HG02943 (cell line): Measurements from ENCODE around the gene SLC38A8.

Source experiments
- ATAC-seq: cut with Tn5 transposase; IDR thresholded peaks from one replicate; pipeline ENCODE4 v1.9.1; 2021; ENCODE audit warnings: mild to moderate bottlenecking, low read depth, moderate library complexity; ENCODE audit not compliant: unreplicated experiment

Gene SLC38A8

DNA sequence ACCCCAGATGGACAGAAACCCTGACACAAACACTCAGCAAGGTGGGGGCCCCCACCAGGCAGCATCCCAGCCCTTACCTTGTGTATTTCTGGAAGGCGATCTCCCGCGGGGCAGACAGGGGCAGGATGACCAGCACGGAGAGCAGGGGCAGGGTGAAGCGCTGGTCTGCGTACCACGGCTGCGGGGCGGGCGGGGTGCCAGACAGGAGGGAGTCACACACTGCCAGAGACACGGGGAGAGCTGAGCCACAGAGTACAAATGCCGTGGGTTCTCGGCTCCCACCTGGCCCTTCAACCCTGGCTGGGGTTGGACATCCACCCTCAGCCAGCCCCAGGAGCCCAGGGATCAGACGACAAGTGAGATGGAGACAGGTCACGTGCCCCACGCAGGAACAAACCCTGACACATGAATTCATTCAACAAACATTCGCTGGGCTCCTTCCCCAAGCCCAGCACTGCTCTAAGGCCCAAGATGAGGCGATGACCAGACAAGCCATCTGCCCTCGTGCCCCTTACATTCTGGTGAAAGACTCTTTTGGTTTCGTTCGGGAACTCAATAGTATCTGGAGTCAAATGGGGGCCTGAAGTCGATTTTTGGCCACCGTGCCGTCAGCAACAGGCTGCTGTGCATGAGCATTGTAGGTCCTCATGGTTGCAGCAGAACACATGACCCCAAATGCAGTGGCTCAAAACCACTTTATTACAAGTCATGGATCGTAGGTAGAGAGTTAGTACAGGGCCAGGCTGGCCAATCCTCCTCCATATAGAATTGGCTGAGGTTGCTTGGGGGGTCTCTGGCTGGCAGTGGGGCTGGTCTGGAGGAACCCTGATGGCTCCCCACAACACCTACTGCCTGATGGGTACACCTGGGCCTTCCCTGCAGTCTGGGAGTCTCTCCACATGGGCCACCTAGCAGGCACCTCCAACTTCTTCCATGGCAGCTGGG lies 9.1 kb downstream of the SLC38A8 start:
- no peak for ATAC-seq

DNA sequence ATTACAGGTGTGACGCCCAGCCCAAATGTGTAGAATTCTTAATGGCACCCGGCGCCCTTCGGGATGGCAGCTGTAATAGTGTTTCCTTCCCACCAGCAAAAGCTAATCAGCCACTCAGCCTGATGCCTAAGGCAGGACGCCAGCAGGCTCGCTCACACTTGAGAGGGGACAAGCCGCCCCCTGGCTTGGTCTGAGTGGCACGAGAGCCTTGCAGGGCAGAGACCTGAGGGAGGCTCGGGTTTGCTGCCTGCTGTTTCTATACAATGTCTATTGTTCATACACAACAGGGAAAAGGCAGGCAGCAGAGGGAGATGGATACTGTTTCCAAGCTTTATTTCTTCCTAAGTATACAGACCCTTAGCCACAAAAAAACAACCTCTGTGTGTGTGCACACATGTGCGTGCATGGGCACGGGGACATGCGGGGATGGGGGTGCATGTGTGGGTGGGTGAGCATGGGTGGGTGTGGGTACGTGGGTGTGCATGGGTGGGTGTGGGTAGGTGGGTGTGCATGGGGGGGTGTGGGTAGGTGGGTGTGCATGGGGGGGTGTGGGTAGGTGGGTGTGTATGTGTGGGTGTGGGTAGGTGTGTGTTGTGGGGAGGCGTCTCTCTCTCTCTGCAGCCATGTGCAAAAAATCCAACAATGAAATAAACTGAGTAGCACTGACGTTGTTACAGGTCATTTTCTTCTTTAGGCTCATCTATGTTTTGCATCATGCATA lies 10.0 kb downstream of the SLC38A8 start:
- no peak for ATAC-seq

GRCh38 chr16:84031556-84031955 lies 11.0 kb downstream of the SLC38A8 start:
- no peak for ATAC-seq

- no peak for ATAC-seq
These were observed 13.1 kb downstream of the SLC38A8 start for GRCh38 chr16:84029297-84030047.

DNA sequence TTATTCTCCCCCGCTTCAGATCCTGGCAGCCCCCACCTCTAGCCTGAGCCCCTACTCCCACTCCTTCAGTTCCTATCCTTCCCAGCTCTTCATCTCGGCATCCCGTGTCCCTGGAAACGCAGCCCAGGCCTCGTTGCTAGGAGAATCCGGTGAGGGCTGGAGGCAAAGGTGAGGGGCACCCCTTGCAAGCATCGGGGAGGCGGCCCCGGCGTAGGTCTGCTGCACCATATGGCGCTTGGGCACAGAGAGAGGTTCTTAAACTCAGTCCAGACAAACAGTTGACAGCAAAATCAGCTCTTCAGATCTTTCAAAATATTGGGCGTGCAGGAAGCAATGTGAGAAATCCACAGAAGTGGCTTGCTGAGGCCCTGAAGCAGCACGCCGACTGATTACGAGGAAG lies 15.0 kb downstream of the SLC38A8 start:
- ATAC-seq, result no peak

GRCh38 chr16:84026606-84027005 lies 16.0 kb downstream of the SLC38A8 start:
- ATAC-seq, result no peak

GRCh38 chr16:84024854-84025253 lies 17.7 kb downstream of the SLC38A8 start:
- no peak for ATAC-seq

DNA sequence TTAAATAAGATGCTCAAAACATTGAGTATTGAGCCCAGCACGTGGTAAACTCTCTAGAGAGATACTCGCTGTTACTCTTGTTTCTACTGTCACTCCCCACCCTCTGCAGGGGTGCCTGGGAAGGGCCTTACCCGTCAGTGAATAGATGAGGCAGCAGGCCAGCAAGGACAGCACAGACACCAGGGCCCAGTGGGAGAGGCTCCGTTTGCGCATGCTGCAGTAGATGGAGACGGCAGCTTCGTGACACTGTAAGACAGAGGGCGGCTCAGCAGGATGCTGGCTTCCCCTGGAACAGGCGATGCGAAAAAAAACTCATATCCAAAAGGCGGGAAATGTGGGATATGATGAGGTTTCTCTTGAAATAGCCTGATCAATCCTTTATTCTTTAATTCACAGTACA lies 20.0 kb downstream of the SLC38A8 start:
- no peak for ATAC-seq

DNA sequence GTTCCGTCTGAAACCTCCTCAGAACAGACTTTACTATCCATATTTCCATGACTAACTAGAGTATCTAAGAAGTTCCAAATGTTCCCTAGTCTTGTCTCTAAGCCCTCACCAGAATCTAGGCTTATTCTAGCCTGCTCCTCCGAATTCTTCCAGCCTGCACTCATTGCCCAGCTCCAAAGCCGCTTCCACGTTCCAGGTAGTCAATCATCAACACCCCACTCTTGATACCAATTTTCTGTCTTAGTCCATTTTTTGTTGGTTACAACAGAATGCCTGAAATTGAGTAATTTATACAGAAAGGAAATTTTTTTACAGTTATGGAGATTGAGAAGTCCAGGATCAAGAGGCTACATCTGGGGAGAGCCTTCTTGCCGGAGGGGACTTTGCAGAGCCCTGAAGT lies 21.1 kb downstream of the SLC38A8 start:
- ATAC-seq, result no peak

DNA sequence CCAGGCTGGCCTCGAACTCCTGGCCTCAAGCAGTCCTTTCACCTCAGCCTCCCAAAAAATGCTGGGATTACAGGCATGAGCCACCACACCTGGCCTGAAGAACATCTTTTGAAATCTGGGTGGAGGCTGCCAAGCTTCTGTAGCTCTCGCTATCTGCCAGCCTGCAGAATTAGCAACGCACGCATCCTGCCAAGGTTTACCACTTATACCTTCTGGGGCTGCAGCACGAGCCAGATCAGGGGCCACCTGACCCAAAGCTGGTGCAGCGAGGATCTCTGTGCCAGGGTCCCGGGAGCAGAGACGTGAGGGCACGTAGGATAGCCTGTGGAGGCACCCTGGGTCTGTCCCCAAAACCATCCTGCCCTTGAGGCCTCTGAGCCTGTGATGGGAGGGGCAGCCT lies 22.2 kb downstream of the SLC38A8 start:
- ATAC-seq, result no peak

- ATAC-seq, result no peak
These were observed 23.9 kb downstream of the SLC38A8 start for GRCh38 chr16:84018710-84019109.

- ATAC-seq, result no peak
These were observed 26.1 kb downstream of the SLC38A8 start for GRCh38 chr16:84016477-84016876.

DNA sequence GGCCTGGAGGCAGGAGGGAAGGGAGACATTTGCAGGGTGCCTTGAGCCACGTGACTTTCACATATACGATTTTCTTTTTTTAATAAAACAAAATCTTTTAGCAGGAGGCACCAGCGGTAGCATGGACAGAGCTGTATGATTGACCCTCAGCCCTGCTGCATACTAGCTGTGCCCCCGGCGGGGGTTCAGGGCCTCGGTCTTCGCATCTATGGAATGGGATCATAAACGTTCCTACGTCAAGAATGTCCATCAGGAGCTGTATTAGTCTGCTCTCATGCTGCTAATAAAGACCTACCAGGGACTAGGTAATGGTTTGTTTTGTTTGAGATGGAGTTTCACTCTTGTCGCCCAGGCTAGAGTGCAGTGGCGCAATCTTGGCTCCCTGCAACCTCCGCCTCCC lies 27.2 kb downstream of the SLC38A8 start:
- ATAC-seq, result no peak

DNA sequence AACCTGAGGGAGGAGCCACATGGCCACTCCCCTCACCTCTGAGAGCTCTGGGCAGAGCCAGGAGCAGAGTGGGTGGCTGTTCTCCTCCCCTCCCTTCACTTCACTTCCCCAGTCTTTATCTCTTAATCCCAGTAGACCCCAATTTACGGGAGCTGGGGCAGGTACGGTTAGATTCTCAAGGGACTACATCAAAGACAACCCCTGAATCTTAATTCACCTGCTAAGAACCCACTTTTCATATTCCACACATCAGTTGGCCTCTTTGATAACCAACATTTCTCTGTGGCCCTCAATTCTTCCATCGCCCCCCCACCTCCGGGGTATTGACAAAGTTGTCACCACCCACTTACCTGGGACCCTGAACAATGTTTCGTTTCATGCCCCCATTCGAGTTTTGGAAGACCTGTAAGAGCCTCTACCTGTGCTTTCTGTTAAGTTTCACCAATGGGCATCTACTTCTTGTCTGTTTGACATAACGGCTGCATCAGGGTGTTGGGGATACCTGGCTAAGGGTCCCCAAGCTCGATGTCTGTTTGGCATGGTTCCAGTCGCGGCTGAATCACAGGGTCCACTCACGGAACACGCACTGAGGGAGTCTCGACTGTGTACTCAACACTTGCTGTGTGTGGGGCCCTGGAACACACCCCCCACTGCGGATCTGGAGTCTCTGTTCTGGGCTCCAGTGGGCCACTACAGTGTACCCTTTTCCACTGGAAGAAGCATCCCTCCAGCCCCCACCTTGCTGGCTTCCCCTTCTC lies 27.8 kb downstream of the SLC38A8 start:
- no peak for ATAC-seq

GRCh38 chr16:84013787-84014569 lies 28.6 kb downstream of the SLC38A8 start:
- ATAC-seq, result peak; percentile 67

DNA sequence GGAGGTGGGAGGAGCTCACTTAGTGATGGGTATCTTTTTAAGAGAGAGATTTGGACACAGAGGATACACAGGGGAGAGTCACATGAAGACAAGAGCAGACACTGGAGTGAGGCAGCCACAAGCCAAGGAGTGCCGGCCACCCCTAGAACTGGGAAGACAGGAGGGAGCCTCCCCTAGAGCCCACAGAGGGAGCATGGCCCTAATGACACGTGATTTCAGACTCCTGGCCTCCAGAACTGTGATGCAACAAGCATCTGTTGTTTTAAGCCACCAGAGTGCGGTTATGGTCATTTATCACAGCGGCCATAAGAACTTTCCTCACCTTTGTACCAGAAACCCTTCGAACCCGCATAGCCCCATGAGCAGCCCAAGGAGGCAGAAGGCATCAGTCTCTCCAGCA lies 33.3 kb downstream of the SLC38A8 start:
- no peak for ATAC-seq

DNA sequence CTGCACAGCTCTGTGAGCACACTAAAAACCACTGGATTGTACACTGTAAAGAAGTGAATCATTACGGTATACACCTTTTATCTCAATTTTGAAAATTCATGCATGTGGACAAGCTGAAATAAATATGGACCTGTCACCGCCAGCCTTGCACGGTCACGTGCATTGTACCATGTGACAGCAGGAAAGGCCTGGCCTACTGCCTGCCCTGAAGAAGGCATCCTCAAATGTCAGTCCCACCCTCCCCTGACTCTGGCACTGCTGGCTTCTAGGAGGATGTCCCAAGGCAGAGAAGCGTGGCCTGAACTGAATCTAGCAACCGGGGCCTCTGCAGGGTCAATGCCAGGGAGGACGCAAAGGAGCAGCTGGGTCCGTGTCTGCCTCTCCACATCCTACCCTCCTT lies 34.6 kb downstream of the SLC38A8 start:
- no peak for ATAC-seq

GRCh38 chr16:84007520-84007919 lies 35.1 kb downstream of the SLC38A8 start:
- ATAC-seq, result no peak

GRCh38 chr16:84005391-84005790 lies 37.2 kb downstream of the SLC38A8 start:
- ATAC-seq, result no peak

GRCh38 chr16:84004442-84004841 lies 38.2 kb downstream of the SLC38A8 start:
- no peak for ATAC-seq
